Retinal pigment epithelial cell (primary cell): ENCODE data around the gene BACH2.
A peak's percentile ranks its signal among the peaks of the same experiment; 100 is the strongest.

Source experiments
- DNase-seq: peaks from one replicate; pipeline ENCODE4 v3.0.0-alpha.2; 2010; ENCODE audit warnings: low read depth
- H3K4me3 ChIP-seq: 2 replicates; pipeline ENCODE4 v1.5.1; 2011; ENCODE audit warnings: mild to moderate bottlenecking, low read length, control low read depth, moderate library complexity
- TF ChIP-seq, protein P1 (sequence below): conservative IDR thresholded peaks from 2 replicates; pipeline ENCODE4 v1.5.1; 2011; ENCODE audit warnings: low read depth, low read length, control low read depth, inconsistent platforms

Gene BACH2

GRCh38 chr6:89940225-89941027 lies 356.2 kb downstream of the BACH2 start:
- no peak overlapping the region for H3K4me3 ChIP-seq
- peak; percentile 43 for DNase-seq

GRCh38 chr6:89939144-89939543 lies 357.5 kb downstream of the BACH2 start:
- H3K4me3 ChIP-seq = no peak overlapping the region
- TF ChIP-seq, protein P1, sequence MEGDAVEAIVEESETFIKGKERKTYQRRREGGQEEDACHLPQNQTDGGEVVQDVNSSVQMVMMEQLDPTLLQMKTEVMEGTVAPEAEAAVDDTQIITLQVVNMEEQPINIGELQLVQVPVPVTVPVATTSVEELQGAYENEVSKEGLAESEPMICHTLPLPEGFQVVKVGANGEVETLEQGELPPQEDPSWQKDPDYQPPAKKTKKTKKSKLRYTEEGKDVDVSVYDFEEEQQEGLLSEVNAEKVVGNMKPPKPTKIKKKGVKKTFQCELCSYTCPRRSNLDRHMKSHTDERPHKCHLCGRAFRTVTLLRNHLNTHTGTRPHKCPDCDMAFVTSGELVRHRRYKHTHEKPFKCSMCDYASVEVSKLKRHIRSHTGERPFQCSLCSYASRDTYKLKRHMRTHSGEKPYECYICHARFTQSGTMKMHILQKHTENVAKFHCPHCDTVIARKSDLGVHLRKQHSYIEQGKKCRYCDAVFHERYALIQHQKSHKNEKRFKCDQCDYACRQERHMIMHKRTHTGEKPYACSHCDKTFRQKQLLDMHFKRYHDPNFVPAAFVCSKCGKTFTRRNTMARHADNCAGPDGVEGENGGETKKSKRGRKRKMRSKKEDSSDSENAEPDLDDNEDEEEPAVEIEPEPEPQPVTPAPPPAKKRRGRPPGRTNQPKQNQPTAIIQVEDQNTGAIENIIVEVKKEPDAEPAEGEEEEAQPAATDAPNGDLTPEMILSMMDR = no peak
- DNase-seq = no peak

More at GRCh38 chr6:89940225-89941027, 356.2 kb downstream of the BACH2 start:
- TF ChIP-seq, protein P1 = peak; percentile 78

DNA sequence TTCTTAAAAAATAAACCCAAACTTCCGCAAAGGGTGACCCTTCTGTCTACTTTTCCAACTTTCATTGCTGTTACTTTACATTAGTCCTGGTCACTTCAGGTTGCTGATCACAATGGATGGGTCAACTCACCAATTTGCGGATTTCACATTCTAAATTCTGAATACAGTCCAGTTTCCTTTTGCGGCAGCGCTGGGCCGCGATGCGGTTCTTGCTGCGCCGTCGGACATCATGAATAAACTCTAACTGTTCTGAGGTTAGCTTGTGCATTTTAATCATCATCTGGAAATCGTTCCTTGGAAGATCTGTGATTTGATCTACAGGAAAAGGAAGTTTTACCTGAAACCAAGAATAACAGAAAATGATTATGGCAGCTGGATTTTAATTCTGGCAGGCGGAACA lies 358.6 kb downstream of the BACH2 start:
- H3K4me3 ChIP-seq = no peak overlapping the region
- TF ChIP-seq, protein P1 = no peak
- DNase-seq = no peak

DNA sequence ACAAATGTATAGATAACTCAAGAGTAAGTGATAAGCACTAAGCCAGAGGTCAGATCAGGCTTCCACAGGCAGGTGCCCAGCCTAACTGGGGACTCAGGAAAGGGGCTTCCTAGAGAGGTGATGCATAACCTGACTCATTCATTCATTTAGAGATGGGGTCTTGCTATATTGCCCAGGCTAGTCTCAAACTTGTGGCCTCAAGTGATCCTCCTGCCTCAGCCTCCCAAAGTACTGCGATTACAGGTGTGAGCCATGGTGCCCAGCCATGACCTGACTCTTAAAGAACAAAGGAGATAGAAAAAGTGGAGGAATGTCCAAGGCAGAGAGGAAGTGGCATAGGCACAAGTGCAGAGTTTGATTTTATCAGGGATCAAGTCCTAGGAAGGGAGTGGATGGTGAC lies 360.5 kb downstream of the BACH2 start:
- TF ChIP-seq, protein P1 = no peak
- no peak overlapping the region for H3K4me3 ChIP-seq
- DNase-seq = no peak

DNA sequence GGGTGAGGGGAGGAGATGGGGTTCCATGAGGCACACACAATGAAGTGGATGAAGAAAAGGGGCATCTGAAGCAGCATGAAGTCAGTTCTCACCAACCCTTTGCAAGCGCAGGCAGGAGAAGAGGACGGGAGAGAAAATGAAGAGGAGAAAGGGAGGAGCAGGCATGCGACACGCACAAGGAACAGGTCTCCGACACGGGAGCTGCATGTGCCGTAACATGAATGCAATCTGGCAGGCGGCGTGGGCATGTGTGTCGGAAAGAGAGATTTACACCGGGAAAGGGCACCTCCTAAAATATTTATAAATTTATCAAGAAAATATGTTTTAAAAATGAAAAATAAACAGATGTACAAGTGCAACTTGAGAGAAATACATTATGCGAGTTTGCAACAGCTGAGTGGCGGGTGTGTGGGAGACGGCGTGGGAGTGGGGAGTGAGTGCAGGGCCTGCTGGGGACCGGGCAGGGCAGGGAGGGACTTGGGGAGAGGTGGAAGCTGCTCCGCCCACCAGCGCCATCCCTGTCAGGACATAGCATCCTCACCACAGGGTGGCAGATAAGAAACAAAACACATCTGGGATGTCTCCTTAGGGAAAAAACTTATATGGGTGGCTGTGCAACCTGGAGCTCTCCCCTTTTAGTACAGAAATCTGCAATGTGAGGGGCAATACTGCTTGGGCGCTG lies 361.8 kb downstream of the BACH2 start:
- no peak for DNase-seq
- TF ChIP-seq, protein P1 = no peak
- no peak overlapping the region for H3K4me3 ChIP-seq

DNA sequence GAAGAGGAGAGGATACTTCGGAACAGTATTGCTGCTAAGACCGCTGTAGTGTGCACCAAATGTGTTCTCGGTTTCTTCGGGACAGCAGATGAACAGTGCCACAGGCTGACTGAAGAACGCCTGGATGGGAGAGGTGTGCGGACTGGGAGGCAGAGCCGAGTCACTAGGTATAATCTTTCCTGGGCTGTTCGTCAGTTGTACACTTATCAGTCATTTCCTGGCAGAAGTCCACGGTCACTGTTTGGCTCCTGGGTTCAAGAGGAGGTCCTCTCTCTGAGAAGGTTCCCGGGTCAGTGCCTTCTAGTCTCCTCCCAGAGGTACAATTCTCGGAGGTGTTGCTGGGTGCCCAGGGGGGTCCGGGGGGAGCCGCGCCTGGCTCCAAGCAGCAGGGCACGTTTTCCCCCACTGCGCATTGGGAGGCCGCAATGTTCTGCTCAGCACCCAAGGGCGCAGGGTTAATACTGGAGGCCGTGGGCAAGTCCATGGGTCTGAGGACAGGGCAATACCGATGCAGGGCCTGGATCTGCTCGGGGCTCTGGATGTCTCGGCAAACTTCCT lies 364.3 kb downstream of the BACH2 start:
- H3K4me3 ChIP-seq = no peak overlapping the region
- TF ChIP-seq, protein P1 = no peak
- no peak for DNase-seq
